HG03097 (cell line): Measurements from ENCODE around the gene ZP1.

Source experiments
- ATAC-seq: cut with Tn5 transposase; IDR thresholded peaks from one replicate; pipeline ENCODE4 v1.9.1; 2021; ENCODE audit not compliant: unreplicated experiment, low FRiP score

ZP1 gene

DNA sequence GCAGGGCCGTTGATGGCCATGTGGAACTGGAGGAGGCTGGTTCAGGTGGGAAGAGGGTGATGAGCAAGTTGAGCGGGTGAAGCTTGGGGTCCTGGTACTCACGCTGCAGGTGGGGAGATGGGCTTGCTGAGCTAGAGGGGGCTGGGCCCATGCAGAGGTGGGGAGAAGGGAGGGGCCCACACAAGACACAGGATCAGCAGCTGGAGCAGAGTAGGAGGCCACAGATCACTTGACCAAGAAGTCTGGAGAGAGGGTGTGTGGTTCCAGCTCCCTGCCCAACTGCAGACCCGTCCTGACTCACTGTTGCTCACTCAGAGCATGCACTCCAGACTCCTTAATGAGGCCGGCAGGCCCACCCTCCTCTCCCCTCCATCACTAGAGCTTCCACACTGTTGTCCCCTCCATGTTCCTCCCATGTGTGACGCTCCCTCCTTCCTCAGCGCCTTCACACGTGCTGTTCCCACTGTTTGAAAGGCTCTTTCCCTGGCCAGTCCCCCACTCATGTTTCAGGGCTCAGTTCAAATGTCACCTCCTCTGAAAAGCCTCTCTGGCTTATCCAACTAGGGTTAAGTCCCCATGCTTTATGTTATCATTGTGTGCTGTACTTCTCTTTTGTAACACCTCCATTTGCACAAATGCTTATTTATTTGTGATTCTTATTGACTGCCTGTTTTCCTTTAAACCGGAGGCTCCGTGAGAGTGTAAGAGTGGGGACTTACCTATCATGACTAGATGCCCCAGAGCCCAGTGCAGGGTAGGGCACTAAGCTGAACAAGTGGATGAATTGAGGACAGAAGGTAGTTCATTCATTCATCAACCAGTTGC is 23.1 kb upstream of the ZP1 start:
- no peak for ATAC-seq

DNA sequence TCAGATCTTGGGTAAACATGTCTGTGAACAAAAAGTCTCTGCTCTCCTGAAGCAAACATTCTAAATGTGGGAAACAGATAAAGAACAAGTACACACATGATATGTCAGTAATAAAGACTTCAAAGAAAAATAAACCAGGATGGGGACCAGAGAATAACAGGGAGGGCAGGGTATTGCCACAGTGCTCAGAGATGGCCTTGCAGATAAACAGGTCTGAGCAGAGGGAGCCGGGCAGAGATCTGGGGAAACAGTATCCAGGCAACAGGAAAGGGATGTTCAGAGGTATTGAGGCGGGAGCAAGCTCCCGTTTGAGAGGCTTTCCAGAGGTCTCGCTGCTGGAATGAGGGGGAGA is 22.5 kb upstream of the ZP1 start:
- no peak for ATAC-seq

GRCh38 chr11:60845338-60845737 is 22.0 kb upstream of the ZP1 start:
- no peak for ATAC-seq

DNA sequence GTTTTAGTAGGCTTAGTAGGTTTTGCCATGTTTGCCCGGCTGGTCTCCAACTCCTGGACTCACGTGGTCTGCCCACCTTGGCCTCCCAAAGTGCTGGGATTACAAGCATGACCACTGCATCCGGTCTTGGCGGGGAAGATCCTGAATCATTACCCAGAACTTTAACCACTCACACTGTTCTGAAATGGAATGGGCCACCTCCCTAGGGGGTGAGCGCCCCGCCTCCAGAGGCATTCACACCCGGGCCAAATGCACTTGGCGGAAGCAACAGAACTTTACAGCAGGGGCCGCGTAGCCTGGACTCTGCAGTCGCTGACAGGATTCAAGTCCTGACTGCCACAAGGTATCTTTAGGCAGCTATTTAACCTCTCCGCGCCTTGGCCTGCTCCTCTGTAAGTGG is 20.1 kb upstream of the ZP1 start:
- ATAC-seq, result no peak

DNA sequence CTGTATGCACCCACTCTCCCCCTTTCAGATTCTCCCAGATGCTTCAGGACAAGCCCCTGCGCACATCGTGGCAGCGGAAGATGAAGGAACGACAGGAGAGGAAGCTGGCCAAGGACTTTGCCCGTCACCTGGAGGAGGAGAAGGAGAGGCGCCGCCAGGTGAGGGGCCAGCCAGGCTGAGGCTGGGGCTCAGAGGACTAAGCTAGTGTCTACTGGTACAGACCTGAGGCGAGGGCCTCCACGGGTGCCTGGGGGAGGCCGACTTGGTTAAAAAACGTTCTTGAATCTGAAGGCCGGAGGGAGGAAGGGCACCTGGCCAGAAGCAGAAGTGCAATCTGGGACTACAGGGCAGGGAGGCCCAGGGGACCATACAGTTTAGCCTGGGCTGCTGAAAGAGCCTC is 19.4 kb upstream of the ZP1 start:
- no peak for ATAC-seq

DNA sequence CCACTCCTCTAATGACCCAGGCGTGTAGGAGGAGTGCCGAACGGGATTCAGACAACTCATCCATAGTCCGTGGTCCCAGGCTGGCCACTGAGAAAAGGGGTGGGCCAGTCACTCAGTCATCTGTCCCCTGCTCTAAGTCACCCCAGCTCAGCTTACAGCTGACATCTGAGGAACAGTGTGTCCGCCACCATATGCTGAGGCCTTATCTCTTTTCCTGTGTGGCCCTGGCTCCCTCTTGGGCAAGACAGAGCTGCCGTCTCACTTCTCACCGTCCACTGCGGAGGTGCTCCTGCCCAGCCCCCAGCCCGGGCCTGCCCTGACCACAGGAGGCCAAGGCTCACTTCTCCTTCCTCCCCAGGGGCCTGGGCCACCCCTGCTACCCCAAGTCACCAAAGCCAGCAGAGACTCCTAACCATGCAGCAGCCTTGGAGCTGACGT is 18.6 kb upstream of the ZP1 start:
- no peak for ATAC-seq

DNA sequence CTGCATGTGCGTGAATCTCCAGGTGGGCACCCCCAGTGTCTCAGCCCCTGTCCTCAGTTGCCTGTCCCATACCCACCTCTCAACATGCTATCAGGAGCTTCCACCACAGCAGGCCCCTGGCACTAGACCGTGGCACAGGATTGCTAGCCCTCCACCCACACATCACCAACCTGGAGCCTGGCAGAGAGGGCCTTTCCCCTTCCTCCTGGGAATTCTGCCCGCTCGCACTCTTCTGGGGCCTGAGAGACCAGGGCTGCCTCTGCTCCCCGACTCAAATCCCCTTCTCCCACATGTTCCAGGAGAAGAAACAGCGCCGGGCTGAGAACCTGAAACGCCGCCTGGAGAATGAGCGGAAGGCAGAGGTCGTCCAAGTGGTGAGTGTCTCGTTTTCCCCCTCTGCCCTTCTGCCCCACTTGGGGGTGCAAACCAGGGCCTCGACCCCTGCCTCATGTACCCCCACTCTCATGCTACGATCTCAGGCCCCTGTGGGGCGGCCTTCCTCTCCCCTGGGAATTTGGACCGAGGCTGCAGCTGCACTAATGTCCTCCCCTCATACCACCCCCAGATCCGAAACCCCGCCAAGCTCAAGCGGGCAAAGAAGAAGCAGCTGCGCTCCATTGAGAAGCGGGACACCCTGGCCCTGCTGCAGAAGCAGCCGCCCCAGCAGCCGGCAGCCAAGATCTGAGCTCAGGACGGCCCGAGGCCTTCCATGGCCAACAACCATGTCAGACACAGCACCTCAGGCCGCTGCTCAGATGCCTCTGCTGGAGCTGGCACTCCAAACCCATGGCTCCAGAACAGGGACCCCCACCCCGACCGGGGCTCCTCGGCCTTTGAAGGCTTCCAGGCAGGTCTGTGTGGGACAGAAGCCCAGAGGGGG is 17.5 kb upstream of the ZP1 start:
- no peak for ATAC-seq

DNA sequence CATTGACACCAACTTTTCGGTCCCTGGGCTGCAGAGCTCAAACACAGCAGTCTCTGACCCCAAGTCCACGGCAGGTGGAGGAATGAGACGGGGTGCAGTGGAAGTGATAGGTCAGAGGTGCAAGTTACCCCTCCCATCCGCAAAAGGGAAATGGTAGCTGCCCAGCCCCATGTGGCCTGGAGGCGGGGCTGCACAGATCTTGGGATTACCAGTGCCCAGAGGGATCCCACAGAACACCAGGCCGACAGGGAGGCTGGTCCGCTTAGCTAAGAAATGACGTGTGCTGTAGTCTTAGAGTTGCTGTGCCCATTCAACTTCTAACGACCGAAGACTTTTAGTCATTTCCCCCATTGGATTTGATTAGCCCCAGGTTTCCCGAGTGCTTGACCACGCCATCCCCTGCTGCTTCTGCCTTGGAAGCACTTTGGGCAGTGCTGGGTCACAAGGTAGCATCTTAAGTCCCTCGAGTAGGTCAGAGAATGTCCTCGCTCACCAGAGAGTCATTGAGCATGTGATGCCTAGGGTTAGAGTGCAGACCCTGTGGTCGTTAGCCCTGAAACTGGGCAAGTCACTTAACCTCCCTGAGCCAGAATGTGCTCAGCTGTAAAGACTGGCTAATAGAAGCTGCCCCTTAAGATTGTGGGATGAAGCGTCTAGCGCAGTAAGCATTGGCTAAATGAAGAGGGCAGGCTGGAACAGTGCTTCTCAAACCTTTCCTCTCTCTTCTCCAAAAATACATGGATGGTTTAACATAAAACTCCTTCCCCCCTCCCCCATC is 15.8 kb upstream of the ZP1 start:
- no peak for ATAC-seq

DNA sequence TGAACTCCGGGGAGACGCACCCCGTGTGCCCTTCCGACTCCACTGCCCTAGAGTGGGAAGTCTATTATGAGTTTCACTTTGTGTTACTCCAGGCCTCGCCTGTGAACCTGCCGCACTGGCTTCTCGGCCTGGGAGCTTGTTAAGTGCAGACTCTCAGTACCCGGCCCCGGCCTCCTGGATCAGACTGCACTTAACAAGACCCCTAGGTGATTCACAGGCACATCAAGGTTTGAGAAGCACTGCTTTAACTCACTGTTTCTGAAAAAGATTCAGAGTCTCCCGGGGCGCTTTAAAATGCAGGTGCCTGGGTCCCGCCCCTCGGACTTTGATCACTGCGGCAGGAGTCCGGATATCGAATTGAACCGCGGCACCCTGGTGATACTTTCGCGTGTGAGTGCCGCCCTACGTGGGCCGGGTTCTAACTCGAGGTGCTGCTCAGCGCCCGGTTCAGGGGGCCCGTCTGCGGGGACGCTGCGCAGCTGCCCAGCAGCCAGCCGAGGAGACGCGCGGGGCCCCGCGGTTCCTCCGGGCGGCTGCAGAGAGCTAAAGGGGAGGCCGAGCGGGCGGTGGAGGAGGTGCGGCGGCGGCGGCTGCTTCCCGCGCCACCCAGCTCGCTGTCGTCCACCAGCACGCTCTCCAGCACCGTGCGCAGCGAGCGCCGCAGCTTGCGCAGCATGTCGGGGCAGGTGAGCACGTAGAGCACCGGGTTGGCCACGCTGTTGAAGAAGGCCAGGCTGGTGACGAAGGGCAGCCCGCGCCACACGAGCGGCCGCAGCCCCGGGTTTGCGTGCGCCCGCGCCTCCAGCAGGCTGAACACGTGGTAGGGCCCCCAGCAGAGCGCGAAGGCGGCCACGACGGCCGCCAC is 15.0 kb upstream of the ZP1 start:
- no peak for ATAC-seq

- no peak for ATAC-seq
Observed at GRCh38 chr11:60852982-60853950, 14.1 kb upstream of the ZP1 start.

- no peak for ATAC-seq
Observed at GRCh38 chr11:60854140-60854846, 13.0 kb upstream of the ZP1 start.

DNA sequence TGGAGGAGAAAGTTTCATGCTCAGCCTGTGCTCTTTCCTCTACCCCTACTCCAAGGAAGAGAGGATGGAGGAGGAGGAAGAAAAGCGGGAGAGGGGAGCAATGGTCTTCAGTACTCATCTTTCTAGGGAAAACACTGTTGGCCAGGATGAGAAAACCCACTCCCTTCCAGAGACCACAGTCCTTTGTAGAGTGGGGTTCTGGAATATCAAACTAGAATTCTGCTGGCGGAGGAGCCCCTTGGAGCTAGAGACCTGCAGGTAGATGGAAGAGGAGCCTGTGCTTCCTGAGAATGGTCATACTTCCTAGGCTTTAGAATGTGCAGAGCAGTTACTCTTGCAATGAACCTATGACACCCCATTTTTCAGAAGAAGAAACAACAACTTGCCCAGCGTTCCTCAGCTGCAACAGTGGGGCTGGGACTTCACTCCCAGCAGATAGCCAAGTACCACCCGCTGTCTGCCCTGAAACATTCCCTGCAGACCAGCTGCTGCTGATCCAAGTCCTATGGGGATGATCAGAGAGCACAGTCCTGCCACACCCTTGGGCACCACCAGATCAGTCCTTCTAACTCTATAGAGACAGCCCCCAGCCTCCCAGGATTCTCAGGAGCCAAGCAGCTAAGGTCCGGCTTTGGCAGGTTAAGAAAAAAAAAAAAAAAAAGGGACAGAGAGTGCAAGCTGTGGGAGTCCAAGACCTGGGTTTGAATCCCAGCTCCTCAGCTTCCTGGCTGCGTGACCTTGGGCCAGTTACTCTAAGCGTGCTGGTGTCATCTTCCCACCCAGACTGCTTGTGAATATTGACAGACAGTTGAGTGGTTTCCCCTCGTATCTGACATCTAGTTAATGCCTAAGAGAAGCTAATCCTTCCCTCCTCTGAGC is 12.3 kb upstream of the ZP1 start:
- ATAC-seq, result no peak

DNA sequence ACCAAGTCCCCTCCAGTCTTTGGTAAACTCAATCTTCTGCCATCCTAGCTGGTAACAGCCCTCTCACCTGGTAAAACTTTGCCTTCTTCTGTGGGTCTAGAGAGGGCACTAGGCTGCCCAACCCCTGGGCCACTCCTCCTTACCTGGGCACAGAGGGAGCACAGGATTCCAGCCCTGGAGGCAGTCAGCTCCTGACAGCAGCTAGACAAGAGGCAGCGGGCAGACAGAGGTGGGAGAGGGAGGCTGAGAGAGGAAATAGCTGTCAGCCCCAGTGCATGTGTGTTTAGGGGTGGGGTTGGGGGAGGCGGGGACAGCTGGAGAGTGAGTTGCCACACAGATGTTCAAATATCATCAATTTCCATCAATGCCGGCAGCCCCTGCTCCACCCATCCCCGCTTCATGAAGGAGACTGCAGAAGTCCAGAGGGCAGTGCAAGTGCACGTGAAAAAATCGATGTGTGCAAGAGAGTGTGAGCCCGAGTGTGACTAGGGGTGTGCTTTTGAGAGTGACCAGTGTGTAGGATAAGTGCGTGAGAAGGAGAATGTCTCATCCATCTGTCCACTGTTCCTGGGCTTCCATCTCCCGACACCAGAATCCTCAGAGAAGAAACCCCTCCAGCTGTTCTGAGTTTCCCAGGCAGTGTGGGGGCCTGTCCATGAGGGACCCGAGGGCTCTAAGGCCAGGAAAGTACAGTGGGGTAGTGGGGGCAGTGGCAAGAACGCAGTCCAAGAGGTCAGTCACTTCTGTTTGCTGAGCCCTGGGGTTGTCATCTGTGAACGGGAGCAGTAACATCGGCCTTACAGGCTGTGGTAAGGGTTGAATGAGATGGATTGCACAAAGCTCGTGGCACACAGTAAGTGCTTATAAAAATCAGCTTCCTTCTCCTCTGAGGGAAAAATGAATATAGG is 11.4 kb upstream of the ZP1 start, which contains the start of gene PTGDR2:
Gene PTGDR2 (minus strand): TSS at position 225 of the 908 bp plus-strand sequence. CDS start 2,228 bp downstream, outside the sequence.
- ATAC-seq, result no peak

- no peak for ATAC-seq
Observed at GRCh38 chr11:60857378-60858232, 9.7 kb upstream of the ZP1 start.

DNA sequence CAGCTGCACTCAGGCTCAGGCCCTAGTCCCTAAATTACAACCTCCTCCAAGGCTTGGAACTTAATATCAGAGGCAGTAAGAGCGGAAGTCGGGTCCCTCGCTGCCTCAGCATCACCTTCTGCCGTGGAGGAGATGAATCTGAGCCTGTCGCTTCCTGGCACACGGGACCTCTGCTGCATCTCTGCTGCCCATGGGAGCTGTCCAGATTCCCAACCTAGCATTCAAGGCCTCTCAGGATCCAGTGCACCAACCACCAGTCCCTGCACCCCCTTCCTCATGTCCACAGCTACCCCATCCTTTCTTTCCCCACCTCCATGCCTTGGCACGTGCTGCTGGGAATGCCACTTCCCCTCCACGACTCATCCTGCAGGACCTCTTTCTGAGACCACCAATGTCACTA is 9.1 kb upstream of the ZP1 start:
- no peak for ATAC-seq
